Measurements from ENCODE around the gene BAAT. TPM values are rescaled to one million over a fixed set of nuclear protein-coding genes. Genes with fewer than 3 reads are reported as not detected.

BAAT gene
- total RNA-seq, 1 experiment from 2014 or later: not detected

- DNase-seq (ENCODE audit: low spot score): peak; percentile 99
These were observed 13.5 kb upstream of the BAAT start, which contains the start of the genes MRPL50 and ZNF189 for GRCh38 chr9:101398068-101398929. Gene MRPL50, minus strand, starts transcription at chr9:101398618. Its CDS starts 26 bp downstream, at chr9:101398592. Gene ZNF189, plus strand, starts transcription at chr9:101398851. Its CDS starts 306 bp downstream, at chr9:101399157.

- no peak for DNase-seq (ENCODE audit: low spot score)
These were observed 12.9 kb upstream of the BAAT start for GRCh38 chr9:101397746-101398067.

GRCh38 chr9:101394687-101395086 lies 9.9 kb upstream of the BAAT start:
- DNase-seq (ENCODE audit: low spot score): no peak

GRCh38 chr9:101393135-101393534 lies 8.3 kb upstream of the BAAT start:
- no peak for DNase-seq (ENCODE audit: low spot score)

GRCh38 chr9:101388507-101388993 lies 3.7 kb upstream of the BAAT start:
- no peak for DNase-seq (ENCODE audit: low spot score)

GRCh38 chr9:101387871-101388506 lies 3.2 kb upstream of the BAAT start:
- DNase-seq (ENCODE audit: low spot score): peak; percentile 35

- DNase-seq (ENCODE audit: low spot score): no peak
These were observed 1.4 kb downstream of the BAAT start for GRCh38 chr9:101383361-101383760.

GRCh38 chr9:101381833-101382342 lies 2.9 kb downstream of the BAAT start:
- DNase-seq (ENCODE audit: low spot score): no peak

- DNase-seq (ENCODE audit: low spot score): no peak
These were observed 3.7 kb downstream of the BAAT start for GRCh38 chr9:101381118-101381517.

- no peak for DNase-seq (ENCODE audit: low spot score)
These were observed 4.5 kb downstream of the BAAT start for GRCh38 chr9:101380295-101380694.

GRCh38 chr9:101376111-101376848 lies 8.5 kb downstream of the BAAT start:
- DNase-seq (ENCODE audit: low spot score): no peak

- no peak for DNase-seq (ENCODE audit: low spot score)
These were observed 9.3 kb downstream of the BAAT start for GRCh38 chr9:101375546-101375945.

- DNase-seq (ENCODE audit: low spot score): no peak
These were observed 12.3 kb downstream of the BAAT start for GRCh38 chr9:101372327-101373118.

GRCh38 chr9:101371813-101372212 lies 13.0 kb downstream of the BAAT start:
- DNase-seq (ENCODE audit: low spot score): no peak

- DNase-seq (ENCODE audit: low spot score): no peak
These were observed 14.8 kb downstream of the BAAT start for GRCh38 chr9:101369884-101370531.

- DNase-seq (ENCODE audit: low spot score): no peak
These were observed 15.5 kb downstream of the BAAT start for GRCh38 chr9:101369286-101369685.

- DNase-seq (ENCODE audit: low spot score): no peak
These were observed 17.5 kb downstream of the BAAT start for GRCh38 chr9:101367323-101367722.

- no peak for DNase-seq (ENCODE audit: low spot score)
These were observed 18.6 kb downstream of the BAAT start for GRCh38 chr9:101366038-101366756.

GRCh38 chr9:101365181-101365580 lies 19.6 kb downstream of the BAAT start:
- DNase-seq (ENCODE audit: low spot score): no peak

GRCh38 chr9:101362450-101362849 lies 22.4 kb downstream of the BAAT start:
- DNase-seq (ENCODE audit: low spot score): no peak
